ENCODE measurements around the gene STATH. TPM values are rescaled to one million over a fixed set of nuclear protein-coding genes. Genes with fewer than 3 reads are reported as not detected.

Gene STATH, protein sequence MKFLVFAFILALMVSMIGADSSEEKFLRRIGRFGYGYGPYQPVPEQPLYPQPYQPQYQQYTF
- not detected for total RNA-seq

DNA sequence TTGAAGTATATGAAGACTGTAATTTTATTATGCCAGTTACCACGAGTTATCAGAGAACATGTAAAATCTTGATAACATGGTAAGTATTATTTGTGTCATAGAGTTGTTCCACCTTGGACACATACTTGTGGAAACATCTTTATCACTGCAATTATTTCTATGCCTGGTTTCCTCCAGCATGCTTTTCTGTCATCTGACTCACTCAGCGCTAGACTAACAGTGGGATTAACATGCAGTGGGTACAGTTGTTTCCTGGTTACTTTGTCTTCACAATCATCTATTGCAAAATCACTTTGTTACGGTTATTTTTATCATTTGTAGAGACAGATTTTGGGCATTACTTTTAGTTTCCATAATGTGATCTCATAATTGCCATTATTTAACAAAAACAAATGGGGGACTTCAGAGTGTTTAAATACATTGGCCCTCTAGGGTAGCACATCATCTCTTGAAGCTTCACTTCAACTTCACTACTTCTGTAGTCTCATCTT is at the start of gene STATH:
STATH (plus strand) TSS at position 441 of the 491 bp plus-strand sequence. CDS start 2,472 bp downstream, outside the sequence.
- Mint-ChIP-seq H3K36me3 (ENCODE audit: low read depth) (no peaks in the 10 kb centered on the region), H3K9me3 (no peaks in the 10 kb centered on the region), H3K27ac (no peak within 1 kb of the TSS), H3K4me1 (peaks cover 2% of the 10 kb centered on the region), H3K4me3 (no peak within 1 kb of the TSS), H3K27me3 (peaks cover 2% of the 10 kb centered on the region)
- CTCF ChIA-PET = no interaction called here
- DNase-seq = no peak
- POLR2A ChIA-PET = no interaction called here

DNA sequence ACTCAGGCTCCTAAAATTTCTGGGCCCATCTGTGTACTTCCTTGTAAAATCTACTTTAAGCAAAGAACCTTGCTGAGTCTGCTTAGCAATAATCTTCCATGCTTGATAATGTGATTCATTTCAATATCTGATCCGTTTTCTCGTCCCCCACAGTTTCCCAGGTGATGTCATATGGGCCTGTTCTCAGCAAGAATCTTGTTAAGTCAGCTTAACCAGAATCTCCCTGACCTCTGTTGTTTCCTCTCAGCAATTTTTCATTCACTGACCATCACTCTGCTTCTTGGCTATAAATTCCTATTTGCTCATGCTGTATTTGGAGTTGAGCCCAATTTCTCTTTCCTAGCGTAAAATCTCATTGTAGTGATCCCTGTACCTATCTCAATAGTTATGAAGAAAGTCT is 44.2 kb upstream of the STATH start:
- no peak overlapping the region for H3K27ac Mint-ChIP-seq
- no peaks in the 10 kb centered on the region for H3K4me1 Mint-ChIP-seq
- CTCF ChIA-PET = no interaction called here
- no peak overlapping the region for H3K4me3 Mint-ChIP-seq
- no peak for DNase-seq
- no peaks in the 10 kb centered on the region for H3K36me3 Mint-ChIP-seq (ENCODE audit: low read depth)
- no peaks in the 10 kb centered on the region for H3K9me3 Mint-ChIP-seq
- POLR2A ChIA-PET = no interaction called here
- H3K27me3 Mint-ChIP-seq = no peaks in the 10 kb centered on the region

DNA sequence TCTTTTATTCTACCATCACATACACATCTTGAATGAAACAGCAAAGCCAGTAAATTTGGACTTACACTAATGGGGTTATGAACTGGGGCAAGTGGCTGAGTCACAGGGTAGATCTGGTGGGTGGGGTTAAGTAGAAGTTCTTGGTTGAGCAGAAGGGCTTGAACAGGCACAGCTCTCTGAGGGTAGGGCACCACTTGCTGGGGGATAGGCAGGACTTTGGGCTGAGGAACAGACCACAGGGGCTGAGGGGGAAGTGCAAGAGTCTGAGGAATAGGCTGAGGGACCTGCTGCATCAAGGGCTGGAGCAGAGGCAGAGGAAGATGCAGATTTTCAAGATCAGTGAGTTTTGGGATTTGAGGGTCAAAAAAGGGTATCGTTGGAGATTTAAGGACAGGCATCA is 38.6 kb upstream of the STATH start:
- no peak for DNase-seq
- Mint-ChIP-seq H3K36me3 (ENCODE audit: low read depth) (no peaks in the 10 kb centered on the region), H3K27ac (no peak overlapping the region), H3K27me3 (no peaks in the 10 kb centered on the region), H3K9me3 (no peaks in the 10 kb centered on the region), H3K4me1 (no peaks in the 10 kb centered on the region), H3K4me3 (no peak overlapping the region)
- POLR2A ChIA-PET = no interaction called here
- CTCF ChIA-PET = no interaction called here

DNA sequence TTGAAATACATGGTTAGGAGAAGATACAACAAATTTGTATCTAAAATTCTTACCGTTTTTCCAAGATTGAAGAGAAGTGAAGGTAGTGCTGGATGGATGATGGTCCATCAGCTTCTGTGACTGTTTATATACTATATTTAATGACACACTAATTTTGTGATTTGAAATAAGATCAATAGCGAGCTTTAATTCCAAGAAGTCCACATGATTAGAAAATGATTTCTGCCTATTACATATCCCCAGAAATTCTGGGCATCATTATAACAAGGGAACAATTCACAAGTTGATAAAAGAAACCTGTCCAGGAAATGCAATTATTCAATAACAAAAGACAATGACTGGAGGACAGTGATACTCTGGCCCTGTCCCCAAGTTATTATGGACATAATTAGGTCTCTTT is 30.1 kb upstream of the STATH start, which contains the start of gene CSN2:
CSN2 (minus strand) TSS at position 101 of the 400 bp plus-strand sequence. CDS start 4,733 bp downstream, outside the sequence.
- H3K4me1 Mint-ChIP-seq = no peaks in the 10 kb centered on the region
- CTCF ChIA-PET = no interaction called here
- H3K27me3 Mint-ChIP-seq = no peaks in the 10 kb centered on the region
- no peak for DNase-seq
- POLR2A ChIA-PET = no interaction called here
- H3K36me3 Mint-ChIP-seq (ENCODE audit: low read depth) = no peaks in the 10 kb centered on the region
- no peaks in the 10 kb centered on the region for H3K9me3 Mint-ChIP-seq
- H3K27ac Mint-ChIP-seq = no peak within 1 kb of the TSS
- H3K4me3 Mint-ChIP-seq = no peak within 1 kb of the TSS

DNA sequence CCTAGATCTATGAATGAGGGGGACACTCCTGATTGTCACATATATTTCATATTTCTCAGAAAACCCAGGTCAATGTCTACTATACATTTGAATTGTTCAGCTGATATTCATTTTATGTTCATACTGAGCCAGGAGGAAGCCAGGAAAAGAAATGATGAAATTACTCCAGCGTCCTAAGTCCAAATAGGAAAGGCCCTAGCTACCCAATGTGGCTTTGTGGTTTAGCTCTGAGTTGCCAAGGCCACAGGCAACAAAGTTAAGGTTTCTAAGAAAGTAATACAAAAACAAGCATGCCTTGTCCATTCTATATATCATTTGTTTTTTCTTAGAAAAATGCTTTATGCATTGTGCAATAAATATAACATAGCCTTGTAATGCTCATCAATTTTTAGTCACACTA is 25.7 kb upstream of the STATH start:
- H3K27me3 Mint-ChIP-seq = no peaks in the 10 kb centered on the region
- ChIA-PET CTCF (no interaction called here), POLR2A (no interaction called here)
- H3K4me1 Mint-ChIP-seq = no peaks in the 10 kb centered on the region
- no peaks in the 10 kb centered on the region for H3K36me3 Mint-ChIP-seq (ENCODE audit: low read depth)
- H3K27ac Mint-ChIP-seq = no peak overlapping the region
- H3K4me3 Mint-ChIP-seq = no peak overlapping the region
- H3K9me3 Mint-ChIP-seq = no peaks in the 10 kb centered on the region
- DNase-seq = no peak

DNA sequence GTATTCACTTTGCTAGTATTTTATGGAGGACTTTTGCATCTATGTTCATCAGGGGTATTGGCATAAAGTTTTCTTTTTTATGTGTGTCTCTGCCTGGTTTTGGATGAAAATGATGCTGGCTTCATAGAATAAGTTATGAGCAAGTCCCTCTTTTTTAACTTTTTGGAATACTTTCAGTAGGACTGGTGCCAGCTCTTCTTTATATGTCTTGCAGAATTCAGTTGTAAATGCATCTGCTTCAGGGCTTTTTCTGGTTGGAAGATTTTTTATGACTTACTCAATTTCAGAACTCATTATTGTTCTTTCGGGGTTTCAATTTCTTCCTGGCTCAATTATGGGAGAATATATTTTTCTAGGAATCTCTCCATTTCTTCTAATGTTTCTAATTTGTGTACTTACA is 21.1 kb upstream of the STATH start:
- Mint-ChIP-seq H3K9me3 (no peaks in the 10 kb centered on the region), H3K27me3 (no peaks in the 10 kb centered on the region), H3K27ac (no peak overlapping the region), H3K4me1 (no peaks in the 10 kb centered on the region), H3K36me3 (ENCODE audit: low read depth) (no peaks in the 10 kb centered on the region), H3K4me3 (no peak overlapping the region)
- ChIA-PET CTCF (no interaction called here), POLR2A (no interaction called here)
- no peak for DNase-seq

DNA sequence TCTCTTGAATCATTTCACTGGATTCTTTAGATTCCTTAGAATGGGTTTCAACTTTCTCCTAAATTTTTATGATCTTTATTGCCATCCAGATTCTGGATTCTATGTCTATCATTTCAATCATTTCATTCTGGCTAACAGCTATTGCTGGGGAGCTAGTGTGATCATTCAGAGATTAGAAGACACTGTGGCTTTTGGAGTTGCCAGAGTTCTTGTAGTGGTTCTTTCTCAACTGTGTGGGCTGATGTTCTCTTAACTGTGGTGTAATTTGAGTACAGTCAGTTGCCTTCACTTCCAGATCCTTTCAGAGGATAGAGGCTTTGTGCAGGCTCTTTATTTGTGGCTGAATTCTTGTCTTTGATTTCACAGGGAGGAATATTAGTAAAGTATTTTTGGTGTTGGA is 18.2 kb upstream of the STATH start:
- no peak overlapping the region for H3K4me3 Mint-ChIP-seq
- no peaks in the 10 kb centered on the region for H3K4me1 Mint-ChIP-seq
- H3K27ac Mint-ChIP-seq = no peak overlapping the region
- ChIA-PET POLR2A (no interaction called here), CTCF (no interaction called here)
- no peaks in the 10 kb centered on the region for H3K9me3 Mint-ChIP-seq
- DNase-seq = no peak
- H3K36me3 Mint-ChIP-seq (ENCODE audit: low read depth) = no peaks in the 10 kb centered on the region
- no peaks in the 10 kb centered on the region for H3K27me3 Mint-ChIP-seq

DNA sequence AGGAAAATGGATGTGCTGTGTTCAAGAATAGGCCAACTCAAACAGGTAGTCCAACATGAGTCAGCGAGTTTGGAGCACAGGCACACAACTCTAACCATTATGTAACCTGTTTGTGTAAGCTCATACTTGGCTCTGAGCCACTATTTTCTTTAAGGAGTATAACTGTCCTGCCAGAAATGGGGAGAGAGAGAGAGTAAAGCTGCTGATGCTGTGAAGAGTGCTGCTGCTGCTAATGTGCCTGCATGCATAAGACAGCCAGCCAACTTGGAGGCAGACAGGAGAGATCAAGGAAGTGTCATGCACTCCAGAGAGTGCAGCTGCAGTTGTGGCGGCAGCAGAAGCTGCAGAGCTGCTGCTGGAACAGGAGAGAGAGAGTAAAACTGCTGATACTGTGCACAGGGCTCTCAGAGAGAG is 11.7 kb upstream of the STATH start:
- CTCF ChIA-PET = no interaction called here
- no peaks in the 10 kb centered on the region for H3K4me1 Mint-ChIP-seq
- no peak overlapping the region for H3K27ac Mint-ChIP-seq
- H3K36me3 Mint-ChIP-seq (ENCODE audit: low read depth) = no peaks in the 10 kb centered on the region
- H3K9me3 Mint-ChIP-seq = no peaks in the 10 kb centered on the region
- no peak for DNase-seq
- H3K4me3 Mint-ChIP-seq = no peak overlapping the region
- POLR2A ChIA-PET = no interaction called here
- H3K27me3 Mint-ChIP-seq = no peaks in the 10 kb centered on the region

DNA sequence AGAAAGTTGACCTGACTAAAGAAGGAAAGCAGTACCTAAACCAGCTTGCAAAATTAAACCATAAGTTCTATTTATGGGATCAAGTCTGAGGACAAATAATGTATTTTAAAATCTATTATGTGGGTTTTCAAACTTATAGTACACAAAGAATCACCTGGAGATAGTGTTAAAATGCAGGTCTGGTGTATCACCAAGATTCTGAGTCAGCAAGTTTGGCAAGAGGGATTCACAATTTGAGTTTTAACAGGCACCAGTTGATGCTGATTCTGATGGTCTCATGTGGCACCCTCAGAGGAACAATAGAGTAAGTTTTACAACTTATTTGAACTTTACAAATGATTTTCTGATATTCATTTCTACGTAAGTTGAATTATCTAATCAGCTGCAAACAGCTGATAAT is 9.1 kb upstream of the STATH start:
- H3K27me3 Mint-ChIP-seq = peaks cover 2% of the 10 kb centered on the region
- no peak for DNase-seq
- no peaks in the 10 kb centered on the region for H3K36me3 Mint-ChIP-seq (ENCODE audit: low read depth)
- no peak overlapping the region for H3K4me3 Mint-ChIP-seq
- H3K27ac Mint-ChIP-seq = no peak overlapping the region
- CTCF ChIA-PET = no interaction called here
- H3K4me1 Mint-ChIP-seq = no peaks in the 10 kb centered on the region
- POLR2A ChIA-PET = no interaction called here
- H3K9me3 Mint-ChIP-seq = no peaks in the 10 kb centered on the region

DNA sequence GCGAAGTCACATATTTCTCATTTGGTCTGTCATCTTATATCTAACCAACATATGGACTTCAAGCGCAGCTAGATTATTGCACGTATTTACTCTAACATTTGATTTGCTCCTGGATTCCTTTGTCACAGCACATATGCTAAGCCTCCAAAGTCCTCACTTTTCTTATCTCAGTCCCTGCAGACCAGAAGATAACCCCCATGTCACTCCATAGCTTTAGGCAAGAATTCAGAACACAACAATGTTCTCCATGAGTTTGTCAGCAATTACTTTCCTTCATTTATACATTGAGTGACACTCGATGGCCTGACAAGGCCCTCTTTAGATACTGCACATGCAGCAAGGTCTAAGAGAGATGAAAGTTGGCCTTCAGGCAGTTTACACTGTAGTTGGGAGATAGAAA is 4.8 kb upstream of the STATH start:
- Mint-ChIP-seq H3K27me3 (peaks cover 2% of the 10 kb centered on the region), H3K36me3 (ENCODE audit: low read depth) (no peaks in the 10 kb centered on the region), H3K4me3 (no peak overlapping the region), H3K4me1 (no peaks in the 10 kb centered on the region), H3K27ac (no peak overlapping the region), H3K9me3 (no peaks in the 10 kb centered on the region)
- ChIA-PET CTCF (no interaction called here), POLR2A (no interaction called here)
- DNase-seq = no peak

DNA sequence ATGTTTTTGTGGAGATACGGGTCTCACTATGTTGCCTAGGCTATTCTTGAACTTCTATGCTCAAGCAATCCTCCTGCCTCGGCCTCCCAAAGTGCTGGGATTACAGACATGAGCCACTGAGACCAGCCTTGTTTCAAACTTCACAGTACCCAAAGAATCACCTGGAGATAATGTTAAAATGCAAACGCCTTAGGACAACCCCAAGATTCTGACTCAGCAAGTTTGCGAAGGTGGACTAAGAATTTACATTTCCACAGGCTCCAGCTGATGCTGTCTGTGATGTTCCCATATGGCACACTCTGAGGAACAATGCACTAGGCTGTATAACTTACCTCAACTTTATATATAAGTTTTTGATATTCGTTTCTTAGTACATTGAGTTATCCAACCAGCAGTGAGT is 984 bp upstream of the STATH start:
- CTCF ChIA-PET = no interaction called here
- no peak for DNase-seq
- H3K4me3 Mint-ChIP-seq = no peak overlapping the region
- H3K36me3 Mint-ChIP-seq (ENCODE audit: low read depth) = no peaks in the 10 kb centered on the region
- H3K27me3 Mint-ChIP-seq = peaks cover 2% of the 10 kb centered on the region
- peaks cover 2% of the 10 kb centered on the region for H3K4me1 Mint-ChIP-seq
- H3K27ac Mint-ChIP-seq = no peak overlapping the region
- POLR2A ChIA-PET = no interaction called here
- no peaks in the 10 kb centered on the region for H3K9me3 Mint-ChIP-seq

DNA sequence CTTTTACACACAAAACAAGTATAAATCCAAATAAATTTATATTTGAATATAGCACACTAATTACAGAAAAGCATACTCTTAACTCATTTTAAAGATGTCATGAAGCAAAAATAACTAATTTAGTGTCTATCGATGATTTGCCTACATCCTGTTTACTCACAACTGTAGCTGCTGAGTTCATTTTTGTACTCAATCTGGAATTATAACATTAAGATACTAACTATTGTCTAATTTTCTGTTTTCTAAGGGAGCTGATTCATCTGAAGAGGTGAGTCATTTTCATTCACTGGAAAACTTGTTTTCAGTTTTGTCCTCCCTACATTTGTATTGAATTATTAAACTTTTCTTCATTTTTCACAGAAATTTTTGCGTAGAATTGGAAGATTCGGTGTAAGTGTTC is 3.7 kb downstream of the STATH start:
- H3K27me3 Mint-ChIP-seq = no peaks in the 10 kb centered on the region
- H3K4me1 Mint-ChIP-seq = peaks cover 4% of the 10 kb centered on the region
- no peak overlapping the region for H3K4me3 Mint-ChIP-seq
- no peaks in the 10 kb centered on the region for H3K36me3 Mint-ChIP-seq (ENCODE audit: low read depth)
- CTCF ChIA-PET = no interaction called here
- no peak overlapping the region for H3K27ac Mint-ChIP-seq
- DNase-seq = no peak
- POLR2A ChIA-PET = no interaction called here
- no peaks in the 10 kb centered on the region for H3K9me3 Mint-ChIP-seq

DNA sequence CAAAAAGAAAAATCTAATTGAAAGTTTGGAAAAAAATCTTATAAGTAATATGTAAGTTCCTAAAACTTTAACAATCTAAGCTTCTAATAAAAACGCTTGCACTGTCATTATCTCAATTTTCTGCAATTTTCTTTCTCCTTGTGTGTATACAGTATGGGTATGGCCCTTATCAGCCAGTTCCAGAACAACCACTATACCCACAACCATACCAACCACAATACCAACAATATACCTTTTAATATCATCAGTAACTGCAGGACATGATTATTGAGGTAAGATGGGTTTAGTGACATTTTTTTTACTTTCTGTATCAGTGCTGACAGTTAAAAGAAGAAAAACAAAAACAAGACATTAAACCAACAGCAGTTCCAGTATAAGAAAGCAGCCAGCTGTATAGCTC is 4.9 kb downstream of the STATH start:
- Mint-ChIP-seq H3K9me3 (no peaks in the 10 kb centered on the region), H3K36me3 (ENCODE audit: low read depth) (no peaks in the 10 kb centered on the region), H3K27me3 (no peaks in the 10 kb centered on the region), H3K27ac (no peak overlapping the region), H3K4me3 (no peak overlapping the region), H3K4me1 (peaks cover 4% of the 10 kb centered on the region)
- CTCF ChIA-PET = no interaction called here
- POLR2A ChIA-PET = no interaction called here
- no peak for DNase-seq

DNA sequence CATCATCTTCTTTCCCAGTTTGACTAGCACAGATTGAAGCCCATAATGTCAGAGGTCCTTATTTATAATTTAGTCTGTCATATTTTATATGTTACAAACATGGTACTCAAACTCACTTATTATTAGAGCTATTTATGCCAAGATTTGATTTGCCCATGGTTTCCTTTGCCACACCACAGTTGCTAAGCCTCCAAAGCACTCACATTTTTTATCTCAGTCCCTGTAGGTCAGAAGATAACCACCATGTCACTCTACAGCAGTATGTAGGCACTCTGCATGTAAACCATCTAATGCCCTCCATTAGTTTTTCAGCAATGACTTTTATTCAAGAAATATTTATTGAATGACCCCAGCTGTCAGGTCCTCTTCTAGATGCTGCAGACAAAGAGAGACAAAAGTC is 6.7 kb downstream of the STATH start:
- H3K4me3 Mint-ChIP-seq = no peak overlapping the region

DNA sequence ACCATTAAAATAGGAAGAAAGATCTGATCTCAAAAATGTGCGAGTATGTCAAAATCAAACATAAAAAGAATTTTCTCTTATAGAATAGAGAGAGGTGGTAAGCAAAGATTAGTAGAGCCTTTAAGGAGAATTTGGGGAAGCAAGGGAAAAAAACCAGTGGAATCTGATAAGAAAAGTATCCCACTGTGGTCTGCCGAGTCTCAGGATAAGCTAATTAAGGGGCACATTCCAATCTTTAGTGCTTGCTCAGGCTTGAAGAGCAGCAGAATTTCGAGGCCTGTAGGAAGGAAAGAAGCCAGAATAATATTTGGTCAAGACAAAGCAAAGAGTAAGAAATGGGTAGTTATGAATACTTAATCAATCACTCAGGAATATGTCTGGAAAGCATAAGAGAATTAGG is 13.0 kb downstream of the STATH start:
- Mint-ChIP-seq H3K9me3 (no peaks in the 10 kb centered on the region), H3K27ac (no peak overlapping the region), H3K27me3 (no peaks in the 10 kb centered on the region), H3K4me1 (no peaks in the 10 kb centered on the region), H3K36me3 (ENCODE audit: low read depth) (no peaks in the 10 kb centered on the region), H3K4me3 (no peak overlapping the region)
- no peak for DNase-seq
- ChIA-PET CTCF (no interaction called here), POLR2A (no interaction called here)

More for the DNA sequence above, 6.7 kb downstream of the STATH start:
- Mint-ChIP-seq H3K4me1 (peaks cover 4% of the 10 kb centered on the region), H3K36me3 (ENCODE audit: low read depth) (no peaks in the 10 kb centered on the region), H3K27ac (no peak overlapping the region), H3K27me3 (no peaks in the 10 kb centered on the region), H3K9me3 (no peaks in the 10 kb centered on the region)
- no peak for DNase-seq
- CTCF ChIA-PET = no interaction called here
- POLR2A ChIA-PET = no interaction called here

Data from activated CD4-positive, alpha-beta memory T cell treated with anti-CD3 and anti-CD28 coated beads, Interleukin-2, amount 10 ng/mL, durations not matched to agents 7 days and 5 days (primary cell).